RKO (cell line): ENCODE data around the gene UFL1.
"Not testable (repeated sequence)": the region's sequence is repeated elsewhere in the genome, so short reads cannot be mapped to it uniquely, and the experiment has no call there.

Source experiments
- DNase-seq: peaks from one replicate; pipeline ENCODE4 v3.0.0-alpha.2; 2016; ENCODE audit warnings: low spot score

The UFL1 gene

DNA sequence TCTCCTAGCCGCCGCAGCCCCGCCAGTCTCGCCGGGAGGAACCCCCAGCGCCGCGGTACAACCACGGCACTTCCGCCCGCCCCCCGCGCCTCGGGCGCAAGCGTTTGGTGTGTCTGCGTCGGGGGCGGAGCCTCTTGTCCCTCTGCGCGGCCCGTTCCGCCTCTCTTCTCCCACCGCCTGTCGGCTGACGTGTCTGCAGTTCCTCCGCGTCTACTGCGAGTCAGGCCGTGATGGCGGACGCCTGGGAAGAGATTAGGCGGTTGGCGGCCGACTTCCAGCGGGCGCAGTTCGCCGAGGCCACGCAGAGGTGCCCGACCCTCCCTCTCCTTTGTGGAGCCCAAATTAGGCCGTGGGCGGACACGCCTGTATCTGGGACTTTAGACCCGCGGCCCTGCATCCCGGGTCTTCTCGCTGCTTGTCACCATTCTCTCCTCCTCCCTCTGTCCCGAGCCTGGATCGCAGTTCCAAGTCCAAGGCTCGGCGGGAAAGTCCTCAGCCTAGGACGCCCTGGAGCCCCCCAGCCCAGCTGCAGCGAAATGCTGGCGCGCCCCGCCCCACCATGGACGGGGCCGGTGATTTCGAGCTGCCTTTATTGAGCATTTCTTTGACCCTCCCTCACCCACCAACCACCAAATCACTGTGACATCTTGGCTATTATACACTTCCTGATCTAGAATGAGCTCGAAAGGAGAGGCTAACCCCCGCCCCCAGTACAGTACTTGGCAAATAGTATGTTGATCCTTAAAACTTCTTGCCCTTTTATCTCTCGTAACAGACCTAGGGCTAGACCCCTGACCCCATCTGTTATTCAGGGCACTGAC, at the start of gene UFL1:
Gene UFL1, plus strand, starts transcription at position 163 of the 821 bp plus-strand sequence. Its CDS starts 68 bp downstream, at position 231.
- peak; percentile 96 for DNase-seq

DNA sequence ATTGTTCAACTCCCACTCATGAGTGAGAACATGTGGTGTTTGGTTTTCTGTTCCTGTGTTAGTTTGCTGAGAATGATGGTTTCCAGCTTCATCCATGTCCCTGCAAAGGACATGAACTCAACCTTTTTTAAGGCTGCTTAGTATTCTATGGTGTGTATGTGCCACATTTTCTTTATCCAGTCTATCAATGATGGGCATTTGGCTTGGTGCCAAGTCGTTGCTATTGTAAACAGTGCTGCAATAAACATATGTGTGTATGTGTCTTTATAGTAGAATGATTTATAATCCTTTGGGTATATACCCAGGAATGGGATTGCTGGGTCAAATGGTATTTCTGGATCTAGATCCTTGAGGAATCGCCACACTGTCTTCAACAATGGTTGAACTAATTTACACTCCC, 49.3 kb upstream of the UFL1 start:
- not testable (repeated sequence) for DNase-seq

DNA sequence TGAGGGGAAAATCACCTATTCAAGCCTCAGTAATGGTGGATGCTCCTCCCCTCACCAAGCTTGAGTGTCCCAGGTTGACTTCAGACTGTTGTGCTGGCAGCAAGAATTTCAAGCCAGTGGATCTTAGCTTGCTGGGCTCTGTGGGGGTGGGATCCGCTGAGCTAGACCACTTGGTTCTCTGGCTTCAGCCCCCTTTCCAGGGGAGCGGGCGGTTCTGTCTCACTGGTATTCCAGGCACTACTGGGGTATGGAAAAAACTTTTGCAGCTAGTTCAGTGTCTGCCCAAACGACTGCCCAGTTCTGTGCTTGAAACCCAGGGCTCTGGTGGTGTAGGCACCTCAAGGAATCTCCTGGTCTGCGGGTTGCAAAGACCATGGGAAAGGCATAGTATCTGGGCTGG, 42.9 kb upstream of the UFL1 start:
- no peak for DNase-seq

DNA sequence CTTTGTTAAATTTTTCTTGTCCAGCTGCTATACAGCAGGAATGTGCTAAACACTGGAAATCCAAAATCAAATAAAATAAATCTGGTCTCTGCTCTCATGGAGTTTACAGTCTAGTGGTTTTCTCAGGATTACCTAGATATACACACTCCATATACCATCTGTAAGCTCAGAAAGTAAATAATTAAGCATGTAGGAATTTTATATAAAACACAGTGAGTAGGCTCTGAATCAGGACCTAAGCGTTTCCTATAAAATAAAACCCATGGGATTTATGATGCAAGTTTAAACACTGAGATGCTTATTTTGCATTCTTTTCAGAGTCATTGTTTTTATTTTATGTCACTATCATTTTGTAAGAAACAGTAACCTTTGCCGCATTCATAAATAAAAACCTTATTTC, 29.7 kb upstream of the UFL1 start:
- no peak for DNase-seq

DNA sequence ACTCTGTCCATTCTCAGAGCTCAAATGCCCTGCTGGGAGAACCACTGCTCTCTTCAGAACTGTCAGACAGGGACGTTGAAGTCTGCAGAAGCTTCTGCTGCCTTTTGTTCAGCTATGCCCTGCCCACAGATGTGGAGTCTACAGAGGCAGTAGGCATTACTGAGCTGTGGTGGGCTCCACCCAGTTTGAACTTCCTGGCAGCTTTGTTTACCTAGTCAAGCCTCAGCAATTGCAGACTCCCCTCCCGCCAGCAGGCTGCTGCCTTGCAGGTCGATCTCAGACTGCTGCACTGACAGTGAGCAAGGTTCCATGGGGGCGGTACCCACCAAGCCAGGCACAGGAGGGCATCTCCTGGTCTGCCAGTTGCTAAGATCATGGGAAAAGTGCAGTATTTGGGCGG, 21.8 kb upstream of the UFL1 start:
- no peak for DNase-seq

DNA sequence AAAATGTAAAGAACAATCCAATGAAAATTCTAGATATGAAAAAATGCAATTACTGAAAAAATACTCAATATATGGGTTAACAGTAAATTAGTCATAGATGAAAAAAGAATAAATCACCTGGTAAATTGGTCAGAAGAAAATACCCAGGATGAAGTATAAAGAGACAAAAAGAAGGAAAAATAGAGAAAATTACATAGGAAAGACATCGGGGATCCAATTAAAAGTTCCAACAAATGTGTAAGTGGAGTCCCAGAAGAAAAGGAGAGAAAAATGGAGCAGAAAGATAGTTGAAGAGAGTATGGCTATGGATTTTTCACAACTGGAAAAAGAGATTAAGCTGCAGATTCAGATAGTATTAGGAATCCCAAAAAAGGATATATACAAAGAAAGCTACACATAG, 18.7 kb upstream of the UFL1 start:
- no peak for DNase-seq

DNA sequence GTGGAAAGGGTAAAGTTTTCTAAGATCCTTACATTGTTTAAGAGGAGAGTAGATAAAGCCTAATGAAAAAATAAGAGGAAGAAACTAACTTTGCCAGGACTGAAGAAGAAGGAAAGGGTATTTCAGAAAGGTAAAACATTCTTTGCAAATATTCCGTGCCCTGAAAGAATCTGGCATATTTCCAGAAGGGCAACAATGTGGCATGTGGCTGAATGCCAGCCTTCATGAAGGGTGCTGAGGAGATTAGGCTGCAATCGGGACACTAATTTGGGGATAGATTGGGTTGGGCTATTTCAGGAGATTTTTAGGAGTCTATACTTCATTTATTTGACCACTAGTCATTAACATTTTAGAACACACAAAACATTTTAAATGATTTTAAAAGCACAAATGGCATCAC, 16.2 kb upstream of the UFL1 start:
- DNase-seq, result no peak

DNA sequence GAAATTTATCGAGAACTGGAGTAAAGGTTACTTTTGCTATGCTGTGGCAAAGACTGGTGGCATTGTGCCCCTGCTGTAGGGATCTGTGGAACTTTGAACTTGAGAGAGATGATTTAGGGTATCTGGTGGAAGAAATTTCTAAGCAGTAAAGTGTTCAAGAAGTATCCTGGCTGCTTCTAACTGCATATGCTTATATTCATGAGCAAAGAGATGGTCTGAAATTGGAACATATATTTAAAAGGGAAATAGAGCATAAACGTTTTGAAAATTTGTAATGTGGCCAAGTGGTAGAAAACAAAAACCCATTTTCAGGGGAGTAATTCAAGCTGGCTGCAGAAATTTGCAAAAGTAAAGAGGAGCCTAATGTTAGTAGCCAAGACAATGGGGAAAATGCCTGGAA, 12.3 kb upstream of the UFL1 start:
- DNase-seq, result no peak

DNA sequence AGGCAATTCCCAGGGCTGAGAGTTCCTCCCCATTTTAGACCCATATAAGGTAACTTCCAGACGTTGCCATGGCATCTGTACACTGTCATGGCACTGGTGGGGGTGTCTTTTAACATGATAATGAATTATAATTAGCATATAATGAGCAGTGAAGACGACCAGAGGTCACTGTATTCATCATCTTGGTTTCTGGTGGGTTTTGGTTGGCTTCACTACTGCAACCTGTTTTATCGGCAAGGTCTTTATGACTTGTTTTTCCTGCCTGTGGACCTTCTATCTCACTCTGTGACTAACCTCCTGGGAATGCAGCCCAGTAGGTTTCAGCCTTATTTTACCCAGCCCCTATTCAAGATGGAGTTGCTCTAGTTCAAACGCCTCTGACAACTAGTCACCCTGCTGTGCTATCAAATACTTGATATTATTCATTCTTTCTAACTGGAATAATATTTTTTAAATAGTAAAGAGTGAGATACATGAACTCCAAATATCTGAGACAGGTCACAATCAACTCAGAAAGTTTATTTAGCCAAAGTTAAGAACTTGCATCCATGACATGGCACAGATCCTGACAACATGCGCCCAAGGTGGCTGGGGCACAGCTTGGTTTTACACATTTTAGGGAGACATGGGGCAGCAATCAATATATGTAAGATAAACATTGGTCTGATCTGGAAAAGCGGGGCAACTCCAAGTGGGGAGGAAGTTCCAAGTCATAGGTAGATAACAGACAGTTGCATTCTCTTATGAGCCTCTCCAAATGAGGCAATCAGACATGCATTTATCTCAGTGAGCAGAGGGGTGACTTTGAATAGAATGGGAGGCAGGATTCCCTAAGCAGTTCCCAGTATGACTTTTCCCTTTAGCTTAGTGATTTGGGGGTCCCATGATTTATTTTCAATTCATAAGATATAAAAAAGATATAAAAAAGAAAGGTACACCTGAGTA, 1.2 kb upstream of the UFL1 start:
- DNase-seq, result no peak

DNA sequence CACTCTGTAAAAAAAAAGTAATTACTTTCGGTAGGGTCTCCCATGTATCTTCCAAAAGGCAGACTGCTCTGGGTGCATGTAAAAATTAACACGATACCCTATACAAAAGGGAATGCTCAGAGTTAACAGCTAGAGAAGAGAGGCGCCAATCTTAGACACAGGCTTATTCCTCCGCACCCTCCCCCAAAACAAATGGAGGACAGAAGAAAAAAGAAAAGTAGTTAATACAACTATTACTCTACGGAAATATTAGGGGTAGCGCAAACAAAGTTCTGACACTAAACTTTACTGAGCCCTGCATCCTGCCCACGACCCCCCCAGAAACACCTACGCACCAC, 331 bp upstream of the UFL1 start:
- no peak for DNase-seq

DNA sequence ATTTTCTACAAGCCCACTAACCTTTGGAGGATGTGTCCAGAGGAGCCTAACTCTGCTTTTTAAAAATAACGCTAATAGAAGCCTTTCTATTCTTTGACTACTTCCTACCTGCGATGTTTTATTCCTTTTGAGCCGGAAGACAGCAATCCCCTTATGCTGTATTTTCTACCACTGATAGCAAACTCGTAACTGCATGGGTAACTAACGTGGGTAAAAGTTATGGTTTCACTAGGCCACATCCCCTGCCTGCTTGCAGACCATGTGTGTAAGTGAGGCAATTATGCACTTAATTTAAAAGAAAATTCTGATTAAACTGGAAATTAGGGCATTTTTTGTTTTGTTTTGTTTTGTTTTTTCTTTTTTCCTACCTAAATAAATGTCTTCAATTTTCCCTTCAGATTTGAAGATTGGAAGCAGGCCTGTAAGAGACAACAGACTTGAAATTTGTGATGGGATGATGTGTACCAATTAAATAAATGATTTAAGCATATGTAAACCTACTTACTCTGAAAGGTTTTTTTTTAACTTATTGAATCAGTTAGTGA, 931 bp downstream of the UFL1 start:
- peak; percentile 48 for DNase-seq

DNA sequence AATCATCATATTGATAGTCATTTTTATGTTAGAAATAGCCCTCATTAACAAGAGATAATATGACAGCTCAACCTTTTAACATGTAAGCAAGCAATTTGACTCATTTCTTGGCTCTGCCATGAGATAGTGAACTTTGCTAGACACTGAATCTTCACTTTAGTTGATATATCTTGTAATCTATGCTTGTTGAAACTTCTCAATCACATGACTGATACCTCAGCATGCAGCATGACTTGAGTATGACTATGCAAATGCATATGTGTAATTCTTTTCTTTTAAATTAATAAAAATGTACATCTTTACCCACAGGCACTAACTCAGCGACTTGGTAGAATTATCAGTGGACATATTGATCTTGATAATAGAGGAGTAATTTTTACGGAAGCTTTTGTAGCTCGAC, 6.6 kb downstream of the UFL1 start:
- DNase-seq, result no peak

DNA sequence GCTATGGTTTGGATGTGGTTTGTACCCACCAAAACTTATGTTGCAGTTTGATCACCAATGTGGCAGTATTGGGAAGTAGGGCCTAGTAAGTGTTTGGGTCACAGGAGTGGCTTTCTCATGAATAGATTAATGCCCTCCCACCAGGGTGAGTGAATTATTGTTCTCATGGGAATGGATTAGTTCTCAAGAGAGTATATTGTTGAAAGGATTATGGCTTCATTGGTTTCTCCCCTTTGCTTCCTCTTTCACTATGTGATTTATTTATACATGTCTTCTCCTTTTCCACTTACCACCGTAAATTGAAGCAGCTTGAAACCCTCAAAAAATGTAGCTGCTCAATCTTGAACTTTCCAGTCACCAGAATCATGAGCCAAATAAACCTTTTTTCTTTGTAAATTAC, 10.8 kb downstream of the UFL1 start:
- no peak for DNase-seq

DNA sequence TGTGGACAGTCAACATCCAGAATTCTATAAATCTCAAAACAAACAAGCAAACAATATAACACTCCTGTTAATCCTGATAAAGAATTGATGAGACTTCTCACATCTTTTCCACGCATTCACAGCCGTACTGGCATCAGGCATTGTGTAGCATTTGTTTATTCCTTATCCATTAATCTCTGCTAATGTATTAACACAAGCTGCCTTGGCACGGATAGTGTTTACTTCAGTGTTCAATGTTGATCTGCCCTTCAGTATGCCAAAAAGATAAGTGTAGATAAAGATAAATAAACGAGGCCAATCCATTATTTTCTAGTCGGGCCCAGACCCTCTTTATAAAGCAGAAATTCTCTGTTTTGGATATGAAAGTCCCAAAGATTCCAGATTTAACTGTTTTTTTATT, 16.1 kb downstream of the UFL1 start:
- no peak for DNase-seq

DNA sequence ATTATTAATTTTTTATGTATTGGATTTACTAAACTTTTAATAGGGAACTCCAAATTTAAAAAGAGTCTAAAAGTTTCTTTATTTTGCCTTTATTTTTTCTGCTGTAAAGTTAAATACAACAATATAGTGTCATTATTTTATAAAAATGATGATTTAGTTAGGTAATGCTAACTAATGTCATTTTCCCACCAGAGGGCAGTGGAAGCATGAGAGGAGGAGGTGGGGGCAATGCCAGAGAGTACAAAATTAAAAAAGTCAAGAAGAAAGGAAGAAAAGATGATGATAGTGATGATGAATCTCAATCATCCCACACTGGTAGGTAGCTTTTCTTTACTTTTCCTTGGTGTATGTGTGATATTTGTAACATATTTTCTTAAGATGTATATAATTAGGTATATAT, 21.1 kb downstream of the UFL1 start:
- DNase-seq, result no peak

DNA sequence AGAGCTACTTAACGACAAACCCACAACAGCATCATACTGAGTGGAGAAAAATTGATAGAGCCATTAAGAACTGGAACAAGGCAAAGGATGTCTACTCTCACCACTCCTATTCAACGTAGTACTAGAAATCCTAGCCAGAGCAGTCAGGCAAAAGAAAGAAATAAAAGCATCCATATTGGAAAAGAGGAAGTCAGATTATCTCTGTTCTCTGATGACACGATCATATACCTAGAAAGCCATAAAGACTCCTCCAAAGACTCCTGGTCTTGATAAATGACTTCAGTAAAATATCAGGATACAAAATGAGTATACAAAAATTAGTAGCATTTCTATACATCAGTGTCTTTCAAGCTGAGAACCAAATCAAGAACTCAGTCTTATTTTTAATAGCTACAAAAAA, 24.3 kb downstream of the UFL1 start:
- no peak for DNase-seq

DNA sequence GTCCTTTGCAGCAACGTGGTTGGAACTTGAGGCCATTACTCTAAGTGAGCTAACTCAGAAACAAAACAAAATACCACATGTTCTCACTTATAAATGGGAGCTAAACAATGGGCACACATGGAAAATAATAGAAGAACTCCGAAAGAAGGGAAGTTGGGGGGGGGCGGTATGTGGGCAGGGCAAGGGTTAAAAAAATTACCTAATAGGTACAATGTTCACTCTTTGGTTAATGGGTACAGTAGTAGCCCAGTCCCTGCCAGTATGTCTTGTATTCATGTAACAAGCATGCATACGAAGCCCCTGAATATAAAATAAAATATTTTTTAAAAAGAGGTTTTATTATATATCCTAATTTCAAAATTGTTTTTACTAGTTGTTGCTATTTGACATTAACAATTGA, 26.0 kb downstream of the UFL1 start:
- DNase-seq, result no peak

DNA sequence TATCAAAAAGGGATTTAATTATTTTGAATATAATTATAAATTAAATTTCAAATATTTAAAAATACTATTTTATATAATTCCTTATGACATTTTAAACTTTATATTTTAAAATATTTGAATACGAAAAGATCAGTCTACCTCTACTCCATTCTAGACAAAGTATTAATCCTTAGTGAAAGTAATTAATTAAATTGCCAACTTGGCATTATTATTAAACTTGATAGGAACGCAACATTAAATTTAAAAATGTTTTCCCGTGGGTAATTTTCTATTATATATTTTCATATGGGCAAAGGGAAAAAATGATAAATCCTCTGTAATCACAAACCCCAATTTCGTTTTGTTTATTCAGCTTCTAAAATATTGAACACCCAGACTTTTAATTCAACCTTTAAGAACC, 33.0 kb downstream of the UFL1 start:
- DNase-seq, result no peak

DNA sequence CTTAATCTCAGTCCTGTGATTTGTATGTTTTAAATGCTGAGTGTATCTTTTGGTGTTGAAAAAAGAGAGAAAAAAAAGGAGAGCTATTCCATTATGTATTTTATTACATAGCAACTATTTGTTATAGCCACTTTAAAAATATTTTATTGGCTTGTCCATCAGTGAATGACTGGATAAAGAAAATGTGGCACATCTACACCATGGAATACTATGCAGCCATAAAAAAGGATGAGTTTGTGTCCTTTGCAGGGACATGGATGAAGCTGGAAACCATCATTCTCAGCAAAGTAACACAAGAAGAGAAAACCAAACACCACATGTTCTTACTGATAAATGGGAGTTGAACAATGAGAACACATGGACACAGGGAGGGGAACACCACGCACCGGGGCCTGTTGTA, 38.1 kb downstream of the UFL1 start:
- not testable (repeated sequence) for DNase-seq

DNA sequence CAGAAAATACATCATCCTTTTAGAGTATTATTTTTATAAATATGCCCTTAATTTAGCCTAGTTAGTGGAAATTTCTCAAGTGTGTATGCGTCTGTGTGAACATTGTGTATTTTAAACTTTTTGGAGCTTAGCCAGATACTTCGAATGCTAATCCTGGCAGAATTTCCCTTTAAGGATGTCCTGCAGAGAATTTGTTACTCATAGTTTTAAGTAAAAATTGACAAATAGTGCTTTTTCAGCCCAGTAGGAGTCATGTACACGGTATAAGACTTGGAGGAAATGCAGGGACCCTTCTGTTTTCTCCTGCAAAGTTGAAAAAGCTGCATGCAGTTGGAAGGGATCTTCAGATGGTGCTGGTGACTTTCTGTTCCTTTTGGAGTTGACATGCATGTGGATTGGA, 41.3 kb downstream of the UFL1 start, which contains the start of gene FHL5:
Gene FHL5, plus strand, starts transcription at position 243 of the 400 bp plus-strand sequence. CDS start 40,486 bp downstream, outside the sequence.
- DNase-seq, result no peak

DNA sequence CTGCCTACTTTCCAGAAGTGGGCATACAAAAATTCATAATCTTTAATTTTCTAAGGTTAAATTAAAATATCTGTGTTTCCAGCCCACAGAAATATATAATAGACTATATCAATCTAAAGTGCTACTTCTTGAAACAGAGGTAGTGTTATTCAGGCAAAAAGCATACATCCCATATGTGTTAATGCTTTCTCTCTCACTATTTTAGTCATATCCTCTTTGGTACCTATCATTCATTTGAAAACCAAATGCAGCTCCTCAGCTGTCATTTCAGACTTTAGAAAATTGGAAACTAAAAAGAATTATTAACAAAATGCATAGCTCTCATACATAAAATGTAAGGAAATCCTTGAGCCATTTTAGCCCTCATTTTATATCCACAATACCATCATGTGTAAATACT, 42.2 kb downstream of the UFL1 start:
- DNase-seq, result no peak

DNA sequence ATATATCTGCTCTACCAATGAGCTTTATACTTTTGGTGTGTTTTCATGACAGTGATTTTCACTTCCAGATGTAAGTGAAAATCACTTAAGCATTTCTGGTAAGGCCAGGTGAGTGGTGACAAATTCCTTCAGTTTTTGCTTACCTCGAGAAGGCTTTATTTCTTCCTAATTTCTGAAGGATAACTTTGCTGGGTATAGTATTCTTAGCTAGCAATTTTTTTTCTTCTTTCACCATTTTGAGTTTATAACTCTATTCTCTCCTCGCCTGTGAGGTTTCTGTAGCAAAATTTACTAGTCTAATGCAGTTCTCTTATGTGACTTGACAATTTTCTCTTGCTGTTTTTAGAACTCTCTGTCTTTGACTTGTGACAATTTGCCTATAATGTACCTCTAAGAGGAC, 48.4 kb downstream of the UFL1 start:
- no peak for DNase-seq

DNA sequence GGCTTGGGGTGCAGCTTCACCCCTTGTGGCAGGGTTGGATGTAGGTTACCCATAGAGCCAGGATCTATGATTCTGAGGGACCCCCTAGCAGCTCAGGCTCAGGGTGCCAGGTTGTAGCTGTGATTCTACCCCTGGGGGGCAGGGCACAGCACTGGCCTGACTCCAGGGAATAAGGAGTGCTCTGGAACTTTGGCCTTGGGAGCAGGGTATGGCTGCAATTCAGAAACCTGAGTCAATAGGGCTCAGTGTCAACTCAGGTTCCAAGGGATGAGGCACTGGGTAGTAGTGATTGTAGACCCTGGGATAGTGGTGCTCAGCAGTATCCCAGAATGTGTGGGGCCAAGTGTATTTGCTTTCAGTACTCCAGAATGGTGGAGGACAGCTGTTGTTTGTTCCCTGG, 49.9 kb downstream of the UFL1 start:
- DNase-seq, result no peak
